GM06990 (cell line): ENCODE results near the gene GPD2.

Source experiments
- DNase-seq: peaks from one replicate; pipeline ENCODE4 v3.0.0-alpha.2; 2011; ENCODE audit not compliant: insufficient read length; ENCODE audit errors: extremely low read depth
- H3K27me3 ChIP-seq: replicated peaks from 2 replicates; pipeline ENCODE4 v1.6.0; 2011; ENCODE audit warnings: low read length; ENCODE audit not compliant: control insufficient read depth, insufficient read depth
- H3K36me3 ChIP-seq: 2 replicates; pipeline ENCODE4 v1.5.1; 2011; ENCODE audit warnings: low read length; ENCODE audit not compliant: control insufficient read depth, insufficient read depth
- H3K4me3 ChIP-seq: replicated peaks from 2 replicates; pipeline ENCODE4 v1.5.1; 2011; ENCODE audit warnings: low read depth, mild to moderate bottlenecking, control low read depth, low read length
- TF ChIP-seq, protein P1 (sequence below): IDR thresholded peaks from 2 replicates; pipeline ENCODE4 v1.5.1; 2011; ENCODE audit warnings: low read length, control low read depth, mild to moderate bottlenecking, inconsistent platforms; ENCODE audit not compliant: insufficient read depth, poor library complexity, severe bottlenecking

GPD2 gene

DNA sequence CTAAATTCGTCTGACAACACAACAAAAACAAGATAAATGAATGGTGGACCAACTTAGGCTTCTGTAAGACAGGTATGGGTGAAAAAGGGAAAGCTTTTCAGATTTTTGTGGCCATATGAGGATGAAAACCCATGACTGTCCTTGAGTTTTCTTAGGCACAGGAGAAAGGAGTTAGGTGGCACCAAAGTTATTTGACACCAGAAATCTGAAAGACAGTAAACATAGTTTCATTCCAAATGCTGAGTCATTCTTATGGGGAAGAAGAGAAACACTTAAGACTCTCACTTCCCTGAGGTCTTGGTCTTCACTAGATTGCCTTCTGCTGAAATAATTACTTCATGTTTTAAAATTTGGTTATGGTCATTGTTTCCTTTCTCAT lies 5.2 kb upstream of the GPD2 start:
- DNase-seq, result peak; percentile 36
- TF ChIP-seq, protein P1, sequence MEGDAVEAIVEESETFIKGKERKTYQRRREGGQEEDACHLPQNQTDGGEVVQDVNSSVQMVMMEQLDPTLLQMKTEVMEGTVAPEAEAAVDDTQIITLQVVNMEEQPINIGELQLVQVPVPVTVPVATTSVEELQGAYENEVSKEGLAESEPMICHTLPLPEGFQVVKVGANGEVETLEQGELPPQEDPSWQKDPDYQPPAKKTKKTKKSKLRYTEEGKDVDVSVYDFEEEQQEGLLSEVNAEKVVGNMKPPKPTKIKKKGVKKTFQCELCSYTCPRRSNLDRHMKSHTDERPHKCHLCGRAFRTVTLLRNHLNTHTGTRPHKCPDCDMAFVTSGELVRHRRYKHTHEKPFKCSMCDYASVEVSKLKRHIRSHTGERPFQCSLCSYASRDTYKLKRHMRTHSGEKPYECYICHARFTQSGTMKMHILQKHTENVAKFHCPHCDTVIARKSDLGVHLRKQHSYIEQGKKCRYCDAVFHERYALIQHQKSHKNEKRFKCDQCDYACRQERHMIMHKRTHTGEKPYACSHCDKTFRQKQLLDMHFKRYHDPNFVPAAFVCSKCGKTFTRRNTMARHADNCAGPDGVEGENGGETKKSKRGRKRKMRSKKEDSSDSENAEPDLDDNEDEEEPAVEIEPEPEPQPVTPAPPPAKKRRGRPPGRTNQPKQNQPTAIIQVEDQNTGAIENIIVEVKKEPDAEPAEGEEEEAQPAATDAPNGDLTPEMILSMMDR, result no peak
- Histone ChIP-seq H3K4me3 (no peak overlapping the region), H3K27me3 (no peaks in the 10 kb centered on the region), H3K36me3 (no peaks in the 10 kb centered on the region)

DNA sequence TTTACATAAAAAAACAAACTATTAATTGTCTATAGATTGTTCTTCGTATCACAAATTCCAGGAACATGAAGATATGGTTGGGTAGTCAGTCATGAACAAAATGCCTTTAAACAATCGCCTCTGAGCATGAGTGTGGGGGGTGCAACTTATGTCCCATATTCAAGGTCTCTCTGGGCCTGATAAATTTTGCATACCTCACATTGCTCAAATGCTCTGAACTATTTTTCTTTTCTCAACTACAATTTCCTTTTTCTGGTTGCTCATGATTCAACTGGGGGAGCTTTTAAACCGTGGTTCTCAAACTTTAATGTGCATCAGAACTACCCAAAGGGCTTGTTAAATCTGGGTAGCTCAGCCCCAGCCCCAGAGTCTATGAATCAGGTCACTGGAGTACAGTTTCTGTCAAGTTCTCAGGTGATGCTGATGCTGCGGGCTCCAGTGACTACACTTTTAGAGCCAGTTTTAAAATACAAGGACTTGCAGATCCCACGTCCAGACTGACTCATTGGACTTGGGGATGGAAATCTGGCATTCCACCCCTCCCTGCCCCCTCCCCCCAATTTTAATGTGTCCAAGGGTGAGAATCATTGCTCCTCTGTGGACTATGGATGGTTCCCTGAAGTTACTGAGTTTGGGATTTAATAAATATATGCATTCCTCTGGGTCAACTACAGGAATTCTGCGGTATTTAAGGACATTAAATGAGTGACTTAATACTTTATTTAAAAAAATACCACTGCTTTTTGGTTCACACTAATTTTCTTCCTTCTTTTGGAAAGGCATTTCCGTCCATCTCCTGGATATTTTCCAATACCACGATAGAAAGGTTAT lies 1.5 kb upstream of the GPD2 start:
- Histone ChIP-seq H3K4me3 (no peak overlapping the region), H3K36me3 (no peaks in the 10 kb centered on the region), H3K27me3 (no peaks in the 10 kb centered on the region)
- DNase-seq, result no peak
- TF ChIP-seq, protein P1, result no peak

DNA sequence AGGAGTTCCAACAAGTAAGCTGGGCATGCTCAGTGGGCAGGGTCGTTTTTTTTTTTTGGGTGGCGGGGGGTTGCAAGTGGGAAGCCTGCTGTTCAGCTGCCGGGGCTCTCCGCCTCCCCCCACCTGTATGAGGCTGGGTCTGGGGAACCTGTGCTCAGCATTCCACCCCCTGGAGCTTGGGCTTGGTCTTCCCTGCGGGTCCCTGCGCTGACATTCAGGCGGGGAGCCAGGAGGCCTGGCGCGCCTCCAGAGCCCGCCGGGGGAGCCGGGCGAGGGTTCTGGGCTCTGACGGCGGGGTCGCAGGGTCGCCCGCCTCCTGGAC lies 822 bp upstream of the GPD2 start:
- Histone ChIP-seq H3K36me3 (no peaks in the 10 kb centered on the region), H3K27me3 (no peaks in the 10 kb centered on the region), H3K4me3 (peak overlapping the region; percentile 72)
- DNase-seq, result no peak
- TF ChIP-seq, protein P1, result no peak

DNA sequence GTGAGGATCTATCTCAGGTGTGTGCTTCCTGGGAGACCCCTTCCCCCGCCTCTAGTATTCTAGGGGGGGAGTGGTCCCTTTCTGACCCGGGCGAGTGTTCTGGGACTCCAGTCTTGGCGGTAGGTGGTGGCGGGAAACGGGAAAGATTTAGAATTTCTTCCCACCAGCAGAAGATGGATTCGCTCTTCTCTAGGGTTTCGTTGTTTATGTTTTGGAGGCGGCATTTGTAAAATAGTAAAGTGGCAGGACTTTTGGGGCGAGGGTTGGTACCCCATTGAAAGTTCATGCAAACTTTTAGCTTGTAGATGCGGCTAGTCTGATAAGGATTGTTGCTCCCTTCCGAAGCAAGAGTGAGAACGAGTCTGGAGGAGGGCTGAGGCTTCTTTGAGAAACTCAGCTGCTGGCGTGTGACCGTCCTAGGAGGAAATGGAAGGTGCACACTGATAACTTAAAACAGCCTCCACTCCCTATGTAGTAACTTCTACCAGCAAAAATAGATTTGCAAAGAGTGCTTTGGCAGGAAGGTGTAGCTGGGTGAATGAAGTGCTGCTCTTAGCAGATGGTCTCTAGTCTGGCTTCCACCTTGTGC lies 412 bp downstream of the GPD2 start:
- Histone ChIP-seq H3K4me3 (peak overlapping the region; percentile 72), H3K27me3 (no peaks in the 10 kb centered on the region), H3K36me3 (no peaks in the 10 kb centered on the region)
- TF ChIP-seq, protein P1, result no peak
- peak; percentile 20 for DNase-seq

DNA sequence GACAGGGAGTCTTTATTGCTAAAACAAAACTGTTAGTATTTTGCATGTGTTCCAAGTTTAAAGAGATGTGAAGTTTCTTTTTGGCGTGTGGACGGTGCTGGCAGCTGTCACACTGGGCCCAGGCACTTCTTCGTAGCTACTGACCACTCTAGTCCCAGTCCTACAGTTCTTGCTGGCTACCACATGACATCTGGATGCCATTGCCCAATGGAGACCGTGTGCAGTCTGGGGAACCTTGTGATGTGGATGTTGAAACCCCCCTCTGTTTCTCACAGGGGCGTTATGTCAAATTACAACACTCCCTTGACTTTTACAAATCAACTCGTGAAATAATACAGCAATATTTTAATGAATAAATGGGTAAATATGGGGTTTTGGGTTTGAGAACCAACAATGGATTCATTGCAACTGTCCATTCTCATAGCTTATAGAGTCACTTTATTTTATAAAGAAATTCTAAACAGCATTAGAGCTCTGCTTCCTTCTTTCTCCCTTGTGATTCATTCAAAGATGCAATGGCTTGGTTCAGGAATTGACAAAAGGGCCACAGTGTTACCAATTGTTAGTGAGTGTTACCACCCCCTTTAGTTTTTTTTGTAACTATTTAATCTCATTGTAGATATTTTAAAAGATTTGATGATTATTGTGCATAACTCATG lies 1.2 kb downstream of the GPD2 start:
- Histone ChIP-seq H3K4me3 (peak overlapping the region; percentile 72), H3K36me3 (no peaks in the 10 kb centered on the region), H3K27me3 (no peaks in the 10 kb centered on the region)
- TF ChIP-seq, protein P1, result no peak
- peak; percentile 23 for DNase-seq
